HG02588 (cell line): ENCODE results near the gene CELA2B.
"Not testable (repeated sequence)": the region's sequence is repeated elsewhere in the genome, so short reads cannot be mapped to it uniquely, and the experiment has no call there.

Experiments
- ATAC-seq: cut with Tn5 transposase; IDR thresholded peaks from one replicate; pipeline ENCODE4 v1.9.1; 2021; ENCODE audit warnings: mild to moderate bottlenecking, moderate library complexity; ENCODE audit not compliant: unreplicated experiment

CELA2B gene

GRCh38 chr1:15465674-15466073 lies 10.2 kb upstream of the CELA2B start:
- ATAC-seq, result no peak

- ATAC-seq, result not testable (repeated sequence)
These were observed 8.8 kb upstream of the CELA2B start for GRCh38 chr1:15466955-15467625.

GRCh38 chr1:15468145-15468544 lies 7.8 kb upstream of the CELA2B start:
- ATAC-seq, result no peak

GRCh38 chr1:15469361-15469760 lies 6.5 kb upstream of the CELA2B start:
- no peak for ATAC-seq

- not testable (repeated sequence) for ATAC-seq
These were observed 6.0 kb upstream of the CELA2B start for GRCh38 chr1:15469821-15470448.

- ATAC-seq, result not testable (repeated sequence)
These were observed 4.8 kb upstream of the CELA2B start for GRCh38 chr1:15471067-15471466.

GRCh38 chr1:15471723-15472122 lies 4.2 kb upstream of the CELA2B start:
- ATAC-seq, result not testable (repeated sequence)

GRCh38 chr1:15472587-15472986 lies 3.3 kb upstream of the CELA2B start:
- no peak for ATAC-seq

- ATAC-seq, result no peak
These were observed 1.0 kb downstream of the CELA2B start for GRCh38 chr1:15476927-15477326.

GRCh38 chr1:15477646-15478212 lies 1.8 kb downstream of the CELA2B start:
- ATAC-seq, result no peak

- no peak for ATAC-seq
These were observed 3.9 kb downstream of the CELA2B start for GRCh38 chr1:15479654-15480347.

- not testable (repeated sequence) for ATAC-seq
These were observed 6.6 kb downstream of the CELA2B start for GRCh38 chr1:15482455-15482854.

GRCh38 chr1:15482983-15483543 lies 7.2 kb downstream of the CELA2B start:
- ATAC-seq, result not testable (repeated sequence)

GRCh38 chr1:15483971-15484370 lies 8.1 kb downstream of the CELA2B start:
- ATAC-seq, result no peak

GRCh38 chr1:15484443-15484842 lies 8.5 kb downstream of the CELA2B start:
- ATAC-seq, result not testable (repeated sequence)

GRCh38 chr1:15485636-15486035 lies 9.7 kb downstream of the CELA2B start:
- ATAC-seq, result no peak

- not testable (repeated sequence) for ATAC-seq
These were observed 11.1 kb downstream of the CELA2B start for GRCh38 chr1:15486844-15487610.

- ATAC-seq, result no peak
These were observed 12.5 kb downstream of the CELA2B start for GRCh38 chr1:15488371-15488770.

GRCh38 chr1:15489052-15489736 lies 13.3 kb downstream of the CELA2B start:
- no peak for ATAC-seq

GRCh38 chr1:15491010-15491409 lies 15.1 kb downstream of the CELA2B start:
- not testable (repeated sequence) for ATAC-seq
